ENCODE data around the gene HSP90B1. TPM values are rescaled to one million over a fixed set of nuclear protein-coding genes. Genes with fewer than 3 reads are reported as not detected.
A peak's percentile ranks its signal among the peaks of the same experiment; 100 is the strongest.

The HSP90B1 gene
- total RNA-seq (100 to 1,000 TPM; 206 to 299 (median 222) TPM), polyA plus RNA-seq (100 to 1,000 TPM in 2 of 3 donors, 10 to 100 TPM in 1; 50.5 to 528 (median 126) TPM)

DNA sequence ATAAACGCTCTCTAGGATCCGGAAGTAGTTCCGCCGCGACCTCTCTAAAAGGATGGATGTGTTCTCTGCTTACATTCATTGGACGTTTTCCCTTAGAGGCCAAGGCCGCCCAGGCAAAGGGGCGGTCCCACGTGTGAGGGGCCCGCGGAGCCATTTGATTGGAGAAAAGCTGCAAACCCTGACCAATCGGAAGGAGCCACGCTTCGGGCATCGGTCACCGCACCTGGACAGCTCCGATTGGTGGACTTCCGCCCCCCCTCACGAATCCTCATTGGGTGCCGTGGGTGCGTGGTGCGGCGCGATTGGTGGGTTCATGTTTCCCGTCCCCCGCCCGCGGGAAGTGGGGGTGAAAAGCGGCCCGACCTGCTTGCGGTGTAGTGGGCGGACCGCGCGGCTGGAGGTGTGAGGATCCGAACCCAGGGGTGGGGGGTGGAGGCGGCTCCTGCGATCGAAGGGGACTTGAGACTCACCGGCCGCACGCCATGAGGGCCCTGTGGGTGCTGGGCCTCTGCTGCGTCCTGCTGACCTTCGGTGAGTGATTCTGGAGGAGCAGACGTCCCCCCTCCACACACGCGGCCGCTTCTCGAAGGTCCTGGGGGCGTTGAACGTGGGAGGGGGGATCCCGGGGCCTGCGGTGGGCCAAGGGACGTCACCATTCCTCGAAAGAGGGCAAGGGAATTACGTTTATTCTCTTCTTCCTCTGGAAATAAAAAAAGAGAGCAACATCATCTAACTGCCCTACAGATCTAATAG lies at the start of gene HSP90B1:
Gene HSP90B1, plus strand, starts transcription at position 377 of the 753 bp plus-strand sequence. Its CDS starts 106 bp downstream, at position 483.
- intact Hi-C loops (cut with DNase I): loop anchor here (2.0 to 10.0 kb wide), 3 partner anchors 27 to 135 kb away; partner anchors contain the start of gene TDG
- Histone ChIP-seq H3K27ac (peak within 1 kb of the TSS; percentile 89 to 96 (median 95)), H3K27me3 (no peaks in the 10 kb centered on the region), H3K9me3 (no peaks in the 10 kb centered on the region), H3K36me3 (peaks cover 8 to 28% (median 11%) of the 10 kb centered on the region in 4 donors), H3K4me3 (peak within 1 kb of the TSS; percentile 68 to 84 (median 78)), H3K4me1 (peaks cover 0 to 57% (median 47%) of the 10 kb centered on the region in 4 donors)
- peak; percentile 100 for DNase-seq
- 0% methylated on average over 56 of the region's 56 CpGs for WGBS, 2 donors
- peak; percentile 75 to 90 for TF ChIP-seq POLR2A (IDR thresholded peaks at IDR 0.05)
- TF ChIP-seq EP300 (IDR thresholded peaks at IDR 0.05): peak in 1 of 4 donors; percentile 38
- TF ChIP-seq, protein P1, sequence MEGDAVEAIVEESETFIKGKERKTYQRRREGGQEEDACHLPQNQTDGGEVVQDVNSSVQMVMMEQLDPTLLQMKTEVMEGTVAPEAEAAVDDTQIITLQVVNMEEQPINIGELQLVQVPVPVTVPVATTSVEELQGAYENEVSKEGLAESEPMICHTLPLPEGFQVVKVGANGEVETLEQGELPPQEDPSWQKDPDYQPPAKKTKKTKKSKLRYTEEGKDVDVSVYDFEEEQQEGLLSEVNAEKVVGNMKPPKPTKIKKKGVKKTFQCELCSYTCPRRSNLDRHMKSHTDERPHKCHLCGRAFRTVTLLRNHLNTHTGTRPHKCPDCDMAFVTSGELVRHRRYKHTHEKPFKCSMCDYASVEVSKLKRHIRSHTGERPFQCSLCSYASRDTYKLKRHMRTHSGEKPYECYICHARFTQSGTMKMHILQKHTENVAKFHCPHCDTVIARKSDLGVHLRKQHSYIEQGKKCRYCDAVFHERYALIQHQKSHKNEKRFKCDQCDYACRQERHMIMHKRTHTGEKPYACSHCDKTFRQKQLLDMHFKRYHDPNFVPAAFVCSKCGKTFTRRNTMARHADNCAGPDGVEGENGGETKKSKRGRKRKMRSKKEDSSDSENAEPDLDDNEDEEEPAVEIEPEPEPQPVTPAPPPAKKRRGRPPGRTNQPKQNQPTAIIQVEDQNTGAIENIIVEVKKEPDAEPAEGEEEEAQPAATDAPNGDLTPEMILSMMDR (IDR thresholded peaks at IDR 0.05): no peak
- peak; percentile 89 to 98 (median 94) for TF ChIP-seq POLR2AphosphoS5 (IDR thresholded peaks at IDR 0.05)

DNA sequence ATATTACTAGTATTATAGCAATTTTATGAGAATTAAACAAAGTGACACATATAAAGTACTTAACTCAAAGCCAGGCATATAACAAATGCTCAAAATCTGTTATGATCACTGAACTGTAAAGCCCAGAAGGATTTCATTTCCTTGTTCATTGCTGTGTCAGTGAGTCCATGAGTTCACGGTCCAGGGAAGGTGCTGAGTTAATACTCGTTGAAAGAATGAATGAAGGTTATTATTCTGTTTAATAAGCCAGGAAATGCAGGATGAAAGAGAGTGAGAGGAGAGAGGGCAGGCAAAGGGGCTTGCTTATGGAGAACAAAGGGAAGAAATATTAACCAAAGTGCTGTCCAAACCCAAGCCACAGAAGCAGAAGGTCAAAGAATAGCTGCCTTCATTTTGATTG lies 48.9 kb upstream of the HSP90B1 start:
- Histone ChIP-seq H3K4me1 (peaks cover 0 to 5% (median 0%) of the 10 kb centered on the region in 4 donors), H3K4me3 (no peak overlapping the region), H3K36me3 (no peaks in the 10 kb centered on the region), H3K27ac (no peak overlapping the region), H3K27me3 (no peaks in the 10 kb centered on the region), H3K9me3 (no peaks in the 10 kb centered on the region)
- no peak for DNase-seq
- TF ChIP-seq EP300 (IDR thresholded peaks at IDR 0.05) (no peak), POLR2AphosphoS5 (IDR thresholded peaks at IDR 0.05) (no peak), POLR2A (IDR thresholded peaks at IDR 0.05) (no peak)
- TF ChIP-seq, protein P1 (IDR thresholded peaks at IDR 0.05): no peak
- WGBS, 2 donors: 50 to 54% methylated on average over 2 of the region's 2 CpGs
- intact Hi-C loops (cut with DNase I): no loop called here

DNA sequence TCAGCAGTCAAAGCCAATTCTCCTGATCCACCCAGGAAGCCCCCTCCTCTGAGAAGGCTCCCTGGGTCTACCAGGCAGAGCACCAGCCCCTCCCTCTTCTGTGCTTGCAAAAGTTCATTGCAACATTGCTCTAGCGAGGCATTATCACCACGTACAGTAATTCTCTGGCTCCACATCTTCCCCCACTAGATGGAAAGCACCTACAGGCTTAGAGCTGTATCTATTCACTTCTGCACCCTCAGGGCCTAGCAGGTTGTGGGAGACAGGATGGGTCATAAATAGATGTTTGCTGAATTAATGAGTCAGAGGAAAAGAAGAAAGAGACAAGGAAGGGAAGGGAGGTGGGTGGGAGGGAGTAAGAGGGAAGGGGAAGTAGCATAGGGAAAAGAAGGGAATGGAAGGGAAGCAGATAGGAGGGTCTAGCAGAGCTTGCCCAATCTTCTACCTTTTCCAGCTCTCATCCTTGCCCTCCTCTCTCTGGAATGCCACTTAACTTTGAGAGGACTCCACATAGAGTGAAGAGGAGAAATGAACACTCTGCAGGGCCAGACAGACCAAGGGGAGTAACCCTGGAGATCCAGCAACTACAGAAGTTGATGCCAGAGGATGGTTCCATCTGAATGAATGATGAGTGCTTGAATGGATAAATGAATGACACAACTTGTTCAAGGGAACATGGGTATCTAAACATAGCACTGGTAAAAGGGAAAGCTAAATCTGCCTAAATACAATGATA lies 47.2 kb upstream of the HSP90B1 start:
- WGBS, 2 donors: 67 to 71% methylated on average over 2 of the region's 2 CpGs

DNA sequence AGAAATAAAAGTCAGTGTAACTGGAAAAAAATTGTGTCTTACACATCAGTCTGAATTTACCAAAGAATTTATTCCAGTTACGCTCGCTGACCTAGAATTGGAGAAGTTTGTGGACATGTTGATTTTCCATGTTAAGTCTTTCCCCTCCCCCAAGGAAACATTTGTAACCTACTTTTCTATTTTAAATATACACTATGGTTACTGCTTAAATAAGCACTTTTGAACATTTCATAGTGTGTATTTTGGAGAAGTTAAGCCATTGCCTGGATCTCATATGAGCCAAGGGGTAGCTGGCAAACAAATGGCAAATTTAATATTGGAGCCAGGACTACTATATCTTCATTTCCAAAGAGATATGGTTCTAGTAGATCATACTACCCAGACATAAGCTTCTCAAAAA lies 46.3 kb upstream of the HSP90B1 start:
- Histone ChIP-seq H3K27ac (no peak overlapping the region), H3K36me3 (no peaks in the 10 kb centered on the region), H3K27me3 (no peaks in the 10 kb centered on the region), H3K4me3 (no peak overlapping the region), H3K9me3 (no peaks in the 10 kb centered on the region), H3K4me1 (no peaks in the 10 kb centered on the region)
- no peak for DNase-seq
- TF ChIP-seq, protein P1 (IDR thresholded peaks at IDR 0.05): no peak
- TF ChIP-seq EP300 (IDR thresholded peaks at IDR 0.05): no peak
- no peak for TF ChIP-seq POLR2A (IDR thresholded peaks at IDR 0.05)
- no peak for TF ChIP-seq POLR2AphosphoS5 (IDR thresholded peaks at IDR 0.05)
- intact Hi-C loops (cut with DNase I): no loop called here
- WGBS, 2 donors: 96 to 99% methylated on average over 2 of the region's 2 CpGs

More for the DNA sequence above, 47.2 kb upstream of the HSP90B1 start:
- H3K27me3 ChIP-seq: no peaks in the 10 kb centered on the region
- DNase-seq: no peak
- intact Hi-C loops (cut with DNase I): no loop called here
- TF ChIP-seq, protein P1 (IDR thresholded peaks at IDR 0.05): no peak
- TF ChIP-seq EP300 (IDR thresholded peaks at IDR 0.05): no peak
- H3K4me1 ChIP-seq: peaks cover 0 to 4% (median 0%) of the 10 kb centered on the region in 4 donors
- no peak overlapping the region for H3K27ac ChIP-seq
- no peaks in the 10 kb centered on the region for H3K36me3 ChIP-seq
- no peaks in the 10 kb centered on the region for H3K9me3 ChIP-seq
- H3K4me3 ChIP-seq: no peak overlapping the region

Data from sigmoid colon (tissue), 7 donors.